ENCODE results near the gene HSPA1A.

Gene HSPA1A

GRCh38 chr6:31865205-31866118 is 50.1 kb downstream of the HSPA1A start:
- no peak for FAIRE-seq
